ENCODE measurements around the gene WWC2.

Gene WWC2
- total RNA-seq = 3.8 reads per million, percentile 14 among the genes with 10 or more reads in this experiment

- peak; percentile 51 for DNase-seq
These were observed at the start of gene WWC2 for GRCh38 chr4:183098723-183099536. Gene WWC2 (plus strand): TSS chr4:183099257. CDS start chr4:183099492, 235 bp downstream.

GRCh38 chr4:183053681-183054080, 45.4 kb upstream of the WWC2 start:
- no peak for DNase-seq

GRCh38 chr4:183057255-183057654, 41.8 kb upstream of the WWC2 start:
- no peak for DNase-seq

- no peak for DNase-seq
These were observed 39.3 kb upstream of the WWC2 start for GRCh38 chr4:183059797-183060196.

GRCh38 chr4:183068502-183068901, 30.6 kb upstream of the WWC2 start:
- DNase-seq = no peak

- DNase-seq = no peak
These were observed 27.8 kb upstream of the WWC2 start for GRCh38 chr4:183071222-183071621.

GRCh38 chr4:183072176-183072575, 26.9 kb upstream of the WWC2 start:
- no peak for DNase-seq

- DNase-seq = no peak
These were observed 25.3 kb upstream of the WWC2 start for GRCh38 chr4:183073838-183074145.

- DNase-seq = no peak
These were observed 24.6 kb upstream of the WWC2 start for GRCh38 chr4:183074288-183074990.

GRCh38 chr4:183078634-183079033, 20.4 kb upstream of the WWC2 start:
- DNase-seq = no peak

GRCh38 chr4:183080372-183081115, 18.5 kb upstream of the WWC2 start:
- DNase-seq = no peak

- DNase-seq = no peak
These were observed 18.0 kb upstream of the WWC2 start for GRCh38 chr4:183081116-183081469.

- no peak for DNase-seq
These were observed 17.0 kb upstream of the WWC2 start for GRCh38 chr4:183082053-183082452.

- DNase-seq = no peak
These were observed 4.5 kb upstream of the WWC2 start for GRCh38 chr4:183094393-183095198.

- no peak for DNase-seq
These were observed 3.9 kb upstream of the WWC2 start for GRCh38 chr4:183095199-183095512.

- no peak for DNase-seq
These were observed 2.6 kb upstream of the WWC2 start for GRCh38 chr4:183096276-183096965.

- no peak for DNase-seq
These were observed 1.6 kb upstream of the WWC2 start for GRCh38 chr4:183097231-183098018.

GRCh38 chr4:183098019-183098722, 886 bp upstream of the WWC2 start:
- DNase-seq = no peak

GRCh38 chr4:183099537-183100297, 660 bp downstream of the WWC2 start:
- no peak for DNase-seq

GRCh38 chr4:183100298-183100599, 1.2 kb downstream of the WWC2 start:
- DNase-seq = no peak

Data from effector CD4-positive, alpha-beta T cell (primary cell).